ENCODE data around the gene UNC13D.

Gene UNC13D

DNA sequence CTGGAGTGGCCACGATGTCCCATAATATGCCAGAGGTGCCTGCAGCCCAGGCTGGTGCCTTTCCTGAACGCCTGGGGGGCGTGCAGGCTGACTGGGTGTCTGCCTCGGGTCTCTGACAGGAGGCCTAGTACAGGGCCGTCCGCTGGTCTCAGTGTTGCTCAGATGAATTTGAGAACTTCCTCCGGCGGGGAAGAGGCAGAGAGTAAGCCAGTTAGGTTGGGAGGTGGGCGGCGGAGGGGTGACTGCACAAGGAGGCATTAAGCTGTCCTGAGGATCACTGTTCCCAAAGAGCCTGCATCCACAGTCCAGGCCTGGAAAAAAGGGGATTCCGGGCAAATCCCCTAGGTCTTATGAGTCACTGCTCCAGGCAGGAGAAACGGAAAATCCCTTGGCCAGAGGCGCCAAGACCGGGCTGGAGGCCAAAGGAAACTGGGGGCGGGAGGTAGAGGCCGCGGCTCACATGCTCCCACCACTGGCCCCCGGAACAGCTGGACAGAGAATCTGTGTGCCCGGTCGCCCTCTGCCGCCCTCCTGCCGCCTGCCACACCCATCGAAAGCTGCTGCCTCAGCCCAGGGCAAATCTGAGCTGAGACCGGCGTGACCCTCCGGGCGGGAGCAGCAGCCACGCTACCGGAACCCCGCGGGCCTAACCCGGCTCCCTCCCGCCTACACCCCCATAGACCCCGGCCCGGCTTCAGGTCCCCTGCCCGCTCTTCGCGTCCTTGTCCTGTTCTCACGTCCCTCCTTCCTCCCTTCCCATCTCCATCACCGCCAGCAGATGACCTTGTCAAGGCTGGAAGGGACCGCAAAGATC, 32.9 kb upstream of the UNC13D start (continued):
- TF ChIP-seq, protein P1, sequence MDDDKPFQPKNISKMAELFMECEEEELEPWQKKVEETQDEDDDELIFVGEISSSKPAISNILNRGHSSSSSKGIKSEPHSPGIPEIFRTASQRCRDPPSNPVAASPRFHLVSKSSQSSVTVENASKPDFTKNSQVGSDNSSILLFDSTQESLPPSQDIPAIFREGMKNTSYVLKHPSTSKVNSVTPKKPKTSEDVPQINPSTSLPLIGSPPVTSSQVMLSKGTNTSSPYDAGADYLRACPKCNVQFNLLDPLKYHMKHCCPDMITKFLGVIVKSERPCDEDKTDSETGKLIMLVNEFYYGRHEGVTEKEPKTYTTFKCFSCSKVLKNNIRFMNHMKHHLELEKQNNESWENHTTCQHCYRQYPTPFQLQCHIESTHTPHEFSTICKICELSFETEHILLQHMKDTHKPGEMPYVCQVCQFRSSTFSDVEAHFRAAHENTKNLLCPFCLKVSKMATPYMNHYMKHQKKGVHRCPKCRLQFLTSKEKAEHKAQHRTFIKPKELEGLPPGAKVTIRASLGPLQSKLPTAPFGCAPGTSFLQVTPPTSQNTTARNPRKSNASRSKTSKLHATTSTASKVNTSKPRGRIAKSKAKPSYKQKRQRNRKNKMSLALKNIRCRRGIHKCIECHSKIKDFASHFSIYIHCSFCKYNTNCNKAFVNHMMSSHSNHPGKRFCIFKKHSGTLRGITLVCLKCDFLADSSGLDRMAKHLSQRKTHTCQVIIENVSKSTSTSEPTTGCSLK (tag by site-specific recombination; IDR thresholded peaks at IDR 0.05), result no peak
- TF ChIP-seq, protein P2, sequence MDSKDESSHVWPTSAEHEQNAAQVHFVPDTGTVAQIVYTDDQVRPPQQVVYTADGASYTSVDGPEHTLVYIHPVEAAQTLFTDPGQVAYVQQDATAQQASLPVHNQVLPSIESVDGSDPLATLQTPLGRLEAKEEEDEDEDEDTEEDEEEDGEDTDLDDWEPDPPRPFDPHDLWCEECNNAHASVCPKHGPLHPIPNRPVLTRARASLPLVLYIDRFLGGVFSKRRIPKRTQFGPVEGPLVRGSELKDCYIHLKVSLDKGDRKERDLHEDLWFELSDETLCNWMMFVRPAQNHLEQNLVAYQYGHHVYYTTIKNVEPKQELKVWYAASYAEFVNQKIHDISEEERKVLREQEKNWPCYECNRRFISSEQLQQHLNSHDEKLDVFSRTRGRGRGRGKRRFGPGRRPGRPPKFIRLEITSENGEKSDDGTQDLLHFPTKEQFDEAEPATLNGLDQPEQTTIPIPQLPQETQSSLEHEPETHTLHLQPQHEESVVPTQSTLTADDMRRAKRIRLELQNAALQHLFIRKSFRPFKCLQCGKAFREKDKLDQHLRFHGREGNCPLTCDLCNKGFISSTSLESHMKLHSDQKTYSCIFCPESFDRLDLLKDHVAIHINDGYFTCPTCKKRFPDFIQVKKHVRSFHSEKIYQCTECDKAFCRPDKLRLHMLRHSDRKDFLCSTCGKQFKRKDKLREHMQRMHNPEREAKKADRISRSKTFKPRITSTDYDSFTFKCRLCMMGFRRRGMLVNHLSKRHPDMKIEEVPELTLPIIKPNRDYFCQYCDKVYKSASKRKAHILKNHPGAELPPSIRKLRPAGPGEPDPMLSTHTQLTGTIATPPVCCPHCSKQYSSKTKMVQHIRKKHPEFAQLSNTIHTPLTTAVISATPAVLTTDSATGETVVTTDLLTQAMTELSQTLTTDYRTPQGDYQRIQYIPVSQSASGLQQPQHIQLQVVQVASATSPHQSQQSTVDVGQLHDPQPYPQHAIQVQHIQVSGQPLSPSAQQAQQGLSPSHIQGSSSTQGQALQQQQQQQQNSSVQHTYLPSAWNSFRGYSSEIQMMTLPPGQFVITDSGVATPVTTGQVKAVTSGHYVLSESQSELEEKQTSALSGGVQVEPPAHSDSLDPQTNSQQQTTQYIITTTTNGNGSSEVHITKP (tag by site-specific recombination; IDR thresholded peaks at IDR 0.05), result no peak
- TF ChIP-seq BCL11B (tag by site-specific recombination; IDR thresholded peaks at IDR 0.05; ENCODE audit: low read depth) (no peak), ZNF391 (tag by site-specific recombination; IDR thresholded peaks at IDR 0.05; ENCODE audit: borderline replicate concordance, low read depth) (no peak), ZEB2 (tag by site-specific recombination; IDR thresholded peaks at IDR 0.05) (0 out of 2 replicates have a peak, but pooled peaks have one; percentile 36), ZNF677 (tag by site-specific recombination; IDR thresholded peaks at IDR 0.05) (no peak), BCL11A (tag by site-specific recombination; IDR thresholded peaks at IDR 0.05; ENCODE audit: low read depth) (no peak), ZNF530 (tag by site-specific recombination; IDR thresholded peaks at IDR 0.05; ENCODE audit: low read depth) (no peak), ZNF521 (tag by site-specific recombination; IDR thresholded peaks at IDR 0.05) (no peak), ZNF394 (tag by site-specific recombination; IDR thresholded peaks at IDR 0.05; ENCODE audit: borderline replicate concordance) (no peak), ZNF558 (tag by site-specific recombination; IDR thresholded peaks at IDR 0.05) (no peak), SP3 (tag by site-specific recombination; IDR thresholded peaks at IDR 0.05) (no peak; the same call in 1 of the 2 replicates), ZNF768 (tag by site-specific recombination; IDR thresholded peaks at IDR 0.05) (no peak), ZNF121 (tag by site-specific recombination; IDR thresholded peaks at IDR 0.05) (no peak), OSR2 (tag by site-specific recombination; IDR thresholded peaks at IDR 0.05) (no peak)
- TF ChIP-seq, protein P3, sequence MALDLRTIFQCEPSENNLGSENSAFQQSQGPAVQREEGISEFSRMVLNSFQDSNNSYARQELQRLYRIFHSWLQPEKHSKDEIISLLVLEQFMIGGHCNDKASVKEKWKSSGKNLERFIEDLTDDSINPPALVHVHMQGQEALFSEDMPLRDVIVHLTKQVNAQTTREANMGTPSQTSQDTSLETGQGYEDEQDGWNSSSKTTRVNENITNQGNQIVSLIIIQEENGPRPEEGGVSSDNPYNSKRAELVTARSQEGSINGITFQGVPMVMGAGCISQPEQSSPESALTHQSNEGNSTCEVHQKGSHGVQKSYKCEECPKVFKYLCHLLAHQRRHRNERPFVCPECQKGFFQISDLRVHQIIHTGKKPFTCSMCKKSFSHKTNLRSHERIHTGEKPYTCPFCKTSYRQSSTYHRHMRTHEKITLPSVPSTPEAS (tag by site-specific recombination; IDR thresholded peaks at IDR 0.05), result no peak
- TF ChIP-seq, protein P4, sequence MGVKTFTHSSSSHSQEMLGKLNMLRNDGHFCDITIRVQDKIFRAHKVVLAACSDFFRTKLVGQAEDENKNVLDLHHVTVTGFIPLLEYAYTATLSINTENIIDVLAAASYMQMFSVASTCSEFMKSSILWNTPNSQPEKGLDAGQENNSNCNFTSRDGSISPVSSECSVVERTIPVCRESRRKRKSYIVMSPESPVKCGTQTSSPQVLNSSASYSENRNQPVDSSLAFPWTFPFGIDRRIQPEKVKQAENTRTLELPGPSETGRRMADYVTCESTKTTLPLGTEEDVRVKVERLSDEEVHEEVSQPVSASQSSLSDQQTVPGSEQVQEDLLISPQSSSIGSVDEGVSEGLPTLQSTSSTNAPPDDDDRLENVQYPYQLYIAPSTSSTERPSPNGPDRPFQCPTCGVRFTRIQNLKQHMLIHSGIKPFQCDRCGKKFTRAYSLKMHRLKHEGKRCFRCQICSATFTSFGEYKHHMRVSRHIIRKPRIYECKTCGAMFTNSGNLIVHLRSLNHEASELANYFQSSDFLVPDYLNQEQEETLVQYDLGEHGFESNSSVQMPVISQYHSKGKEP (tag by site-specific recombination; IDR thresholded peaks at IDR 0.05), result no peak
- TF ChIP-seq, protein P5, sequence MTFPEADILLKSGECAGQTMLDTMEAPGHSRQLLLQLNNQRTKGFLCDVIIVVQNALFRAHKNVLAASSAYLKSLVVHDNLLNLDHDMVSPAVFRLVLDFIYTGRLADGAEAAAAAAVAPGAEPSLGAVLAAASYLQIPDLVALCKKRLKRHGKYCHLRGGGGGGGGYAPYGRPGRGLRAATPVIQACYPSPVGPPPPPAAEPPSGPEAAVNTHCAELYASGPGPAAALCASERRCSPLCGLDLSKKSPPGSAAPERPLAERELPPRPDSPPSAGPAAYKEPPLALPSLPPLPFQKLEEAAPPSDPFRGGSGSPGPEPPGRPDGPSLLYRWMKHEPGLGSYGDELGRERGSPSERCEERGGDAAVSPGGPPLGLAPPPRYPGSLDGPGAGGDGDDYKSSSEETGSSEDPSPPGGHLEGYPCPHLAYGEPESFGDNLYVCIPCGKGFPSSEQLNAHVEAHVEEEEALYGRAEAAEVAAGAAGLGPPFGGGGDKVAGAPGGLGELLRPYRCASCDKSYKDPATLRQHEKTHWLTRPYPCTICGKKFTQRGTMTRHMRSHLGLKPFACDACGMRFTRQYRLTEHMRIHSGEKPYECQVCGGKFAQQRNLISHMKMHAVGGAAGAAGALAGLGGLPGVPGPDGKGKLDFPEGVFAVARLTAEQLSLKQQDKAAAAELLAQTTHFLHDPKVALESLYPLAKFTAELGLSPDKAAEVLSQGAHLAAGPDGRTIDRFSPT (tag by site-specific recombination; IDR thresholded peaks at IDR 0.05), result peak; percentile 78
- TF ChIP-seq, protein P6, sequence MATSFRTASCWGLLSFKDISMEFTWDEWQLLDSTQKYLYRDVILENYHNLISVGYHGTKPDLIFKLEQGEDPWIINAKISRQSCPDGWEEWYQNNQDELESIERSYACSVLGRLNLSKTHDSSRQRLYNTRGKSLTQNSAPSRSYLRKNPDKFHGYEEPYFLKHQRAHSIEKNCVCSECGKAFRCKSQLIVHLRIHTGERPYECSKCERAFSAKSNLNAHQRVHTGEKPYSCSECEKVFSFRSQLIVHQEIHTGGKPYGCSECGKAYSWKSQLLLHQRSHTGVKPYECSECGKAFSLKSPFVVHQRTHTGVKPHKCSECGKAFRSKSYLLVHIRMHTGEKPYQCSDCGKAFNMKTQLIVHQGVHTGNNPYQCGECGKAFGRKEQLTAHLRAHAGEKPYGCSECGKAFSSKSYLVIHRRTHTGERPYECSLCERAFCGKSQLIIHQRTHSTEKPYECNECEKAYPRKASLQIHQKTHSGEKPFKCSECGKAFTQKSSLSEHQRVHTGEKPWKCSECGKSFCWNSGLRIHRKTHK (tag by site-specific recombination; IDR thresholded peaks at IDR 0.05), result no peak
- TF ChIP-seq, protein P7, sequence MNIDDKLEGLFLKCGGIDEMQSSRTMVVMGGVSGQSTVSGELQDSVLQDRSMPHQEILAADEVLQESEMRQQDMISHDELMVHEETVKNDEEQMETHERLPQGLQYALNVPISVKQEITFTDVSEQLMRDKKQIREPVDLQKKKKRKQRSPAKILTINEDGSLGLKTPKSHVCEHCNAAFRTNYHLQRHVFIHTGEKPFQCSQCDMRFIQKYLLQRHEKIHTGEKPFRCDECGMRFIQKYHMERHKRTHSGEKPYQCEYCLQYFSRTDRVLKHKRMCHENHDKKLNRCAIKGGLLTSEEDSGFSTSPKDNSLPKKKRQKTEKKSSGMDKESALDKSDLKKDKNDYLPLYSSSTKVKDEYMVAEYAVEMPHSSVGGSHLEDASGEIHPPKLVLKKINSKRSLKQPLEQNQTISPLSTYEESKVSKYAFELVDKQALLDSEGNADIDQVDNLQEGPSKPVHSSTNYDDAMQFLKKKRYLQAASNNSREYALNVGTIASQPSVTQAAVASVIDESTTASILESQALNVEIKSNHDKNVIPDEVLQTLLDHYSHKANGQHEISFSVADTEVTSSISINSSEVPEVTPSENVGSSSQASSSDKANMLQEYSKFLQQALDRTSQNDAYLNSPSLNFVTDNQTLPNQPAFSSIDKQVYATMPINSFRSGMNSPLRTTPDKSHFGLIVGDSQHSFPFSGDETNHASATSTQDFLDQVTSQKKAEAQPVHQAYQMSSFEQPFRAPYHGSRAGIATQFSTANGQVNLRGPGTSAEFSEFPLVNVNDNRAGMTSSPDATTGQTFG (tag by site-specific recombination; IDR thresholded peaks at IDR 0.05; ENCODE audit: borderline replicate concordance), result no peak
- TF ChIP-seq, protein P8, sequence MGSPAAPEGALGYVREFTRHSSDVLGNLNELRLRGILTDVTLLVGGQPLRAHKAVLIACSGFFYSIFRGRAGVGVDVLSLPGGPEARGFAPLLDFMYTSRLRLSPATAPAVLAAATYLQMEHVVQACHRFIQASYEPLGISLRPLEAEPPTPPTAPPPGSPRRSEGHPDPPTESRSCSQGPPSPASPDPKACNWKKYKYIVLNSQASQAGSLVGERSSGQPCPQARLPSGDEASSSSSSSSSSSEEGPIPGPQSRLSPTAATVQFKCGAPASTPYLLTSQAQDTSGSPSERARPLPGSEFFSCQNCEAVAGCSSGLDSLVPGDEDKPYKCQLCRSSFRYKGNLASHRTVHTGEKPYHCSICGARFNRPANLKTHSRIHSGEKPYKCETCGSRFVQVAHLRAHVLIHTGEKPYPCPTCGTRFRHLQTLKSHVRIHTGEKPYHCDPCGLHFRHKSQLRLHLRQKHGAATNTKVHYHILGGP (tag by site-specific recombination; IDR thresholded peaks at IDR 0.05), result no peak

Measured in HEK293 (cell line).